Endothelial cell of umbilical vein (primary cell): Measurements from ENCODE around the gene NACA2. TPM values are rescaled to one million over a fixed set of nuclear protein-coding genes. Genes with fewer than 3 reads are reported as not detected.

Source experiments
- BruUV-seq: library from RNA; stranded (reverse); fragments of 400-500 nt; replicated peaks from 2 replicates; lab custom pipeline; 2021; lab: Mats Ljungman, UMichigan
- CTCF ChIA-PET: fragments of 300-600, 350-600 bp; sonication (Branson Sonifier 250); formaldehyde crosslinking; loops from one replicate; lab custom pipeline; 2021; ENCODE audit warnings: antibody characterized with exemption, inconsistent platforms; lab: Charles Lee
- POLR2A ChIA-PET: fragments of 300-600, 350-600 bp; sonication (Branson Sonifier 250); formaldehyde crosslinking; loops from one replicate; lab custom pipeline; 2021; ENCODE audit warnings: antibody characterized with exemption, inconsistent platforms; lab: Charles Lee
- DNase-seq: peaks from one replicate; pipeline ENCODE4 v3.0.0-alpha.2; 2011; ENCODE audit warnings: low read depth, low spot score
- FAIRE-seq: peaks from 2 replicates; lab custom pipeline; 2011; peaks lifted over from hg19 to GRCh38; lab: Jason Lieb, UNC
- H2AFZ ChIP-seq: 2 replicates; pipeline ENCODE4 v1.6.0; 2012; ENCODE audit warnings: low read depth, low read length, control low read depth, inconsistent platforms
- H3K27ac ChIP-seq: 2 replicates; pipeline ENCODE4 v1.5.1; 2011; ENCODE audit warnings: low read depth, mild to moderate bottlenecking, control low read depth, low read length, moderate library complexity; ENCODE audit not compliant: insufficient read depth
- H3K27me3 ChIP-seq, 2 experiments: 2 replicates each; pipeline versions ENCODE4 v1.6.0 to v1.6.1; 2011; ENCODE audit warnings: low read length in 2 of 2, mixed read lengths in 1 of 2; ENCODE audit not compliant: control insufficient read depth in 2 of 2, insufficient read depth in 2 of 2
- H3K36me3 ChIP-seq, 2 experiments: 2 replicates in 1 of 2; 3 replicates in 1 of 2; pipeline ENCODE4 v1.5.1; 2011; ENCODE audit warnings: low read length in 2 of 2, mild to moderate bottlenecking in 1 of 2, moderate library complexity in 1 of 2; ENCODE audit not compliant: control insufficient read depth in 2 of 2, insufficient read depth in 2 of 2; ENCODE audit errors: extremely low read depth in 1 of 2
- H3K4me1 ChIP-seq: 3 replicates; pipeline ENCODE4 v1.5.1; 2011; ENCODE audit warnings: mild to moderate bottlenecking, low read length; ENCODE audit not compliant: control insufficient read depth, insufficient read depth; ENCODE audit errors: extremely low read depth
- H3K4me2 ChIP-seq: 2 replicates; pipeline ENCODE4 v1.6.1; 2011; ENCODE audit warnings: low read length, control low read depth, mixed read lengths; ENCODE audit not compliant: insufficient read depth
- H3K4me3 ChIP-seq, 3 experiments: fragments of 200-600 bp in 1 of 3; sonication (generic), shearing (Covaris generic) in 1 of 3; replicated peaks in 1 of 3; 2 replicates each; pipeline ENCODE4 v1.5.1; 2011 to 2016; ENCODE audit warnings: control low read depth in 3 of 3, low read length in 3 of 3, mild to moderate bottlenecking in 2 of 3, inconsistent platforms in 1 of 3, low read depth in 1 of 3, moderate library complexity in 1 of 3; ENCODE audit not compliant: insufficient read depth in 1 of 3
- H3K79me2 ChIP-seq: 2 replicates; pipeline ENCODE4 v1.6.0; 2012; ENCODE audit warnings: low read length, inconsistent platforms; ENCODE audit not compliant: control insufficient read depth, insufficient read depth
- H3K9ac ChIP-seq: replicated peaks from 2 replicates; pipeline ENCODE3; 2011; ENCODE audit warnings: low read length, control low read depth; ENCODE audit not compliant: insufficient read depth; ENCODE audit errors: extremely low read depth
- H3K9me1 ChIP-seq: replicated peaks from 3 replicates; pipeline ENCODE4 v1.6.0; 2011; ENCODE audit warnings: mild to moderate bottlenecking, low read length; ENCODE audit not compliant: control insufficient read depth, insufficient read depth; ENCODE audit errors: extremely low read depth
- H3K9me3 ChIP-seq: replicated peaks from 2 replicates; pipeline ENCODE4 v1.5.1; 2012; ENCODE audit warnings: low read length, inconsistent platforms; ENCODE audit not compliant: control insufficient read depth, insufficient read depth
- H4K20me1 ChIP-seq: replicated peaks from 2 replicates; pipeline ENCODE3; 2011; ENCODE audit warnings: mild to moderate bottlenecking, low read length; ENCODE audit not compliant: control insufficient read depth, insufficient read depth; ENCODE audit errors: extremely low read depth
- EZH2 ChIP-seq: IDR thresholded peaks from 2 replicates; pipeline ENCODE4 v1.6.1; 2012; ENCODE audit warnings: borderline replicate concordance, low read depth, mild to moderate bottlenecking, moderate library complexity, low read length, inconsistent platforms; ENCODE audit not compliant: severe bottlenecking
- FOS ChIP-seq: IDR thresholded peaks from 2 replicates; pipeline ENCODE4 v1.6.1; 2011; ENCODE audit warnings: mild to moderate bottlenecking, low read length, moderate library complexity, borderline replicate concordance; ENCODE audit not compliant: insufficient read depth
- GATA2 ChIP-seq: IDR thresholded peaks from 2 replicates; pipeline ENCODE4 v1.7.0; 2011; ENCODE audit warnings: low read depth, mild to moderate bottlenecking, moderate library complexity, mixed read lengths, low read length; ENCODE audit not compliant: insufficient read length, insufficient read depth
- JUN ChIP-seq: IDR thresholded peaks from 2 replicates; pipeline ENCODE4 v1.6.1; 2011; ENCODE audit warnings: borderline replicate concordance, low read depth; ENCODE audit not compliant: insufficient read length, insufficient read depth
- MYC ChIP-seq: IDR thresholded peaks from one replicate; pipeline ENCODE4 v1.6.1; 2011; ENCODE audit warnings: mild to moderate bottlenecking, low read depth, low read length
- POLR2A ChIP-seq: IDR thresholded peaks from 2 replicates; pipeline ENCODE4 v1.6.1; 2012; ENCODE audit warnings: low read depth, mild to moderate bottlenecking, control low read depth, low read length
- POLR2AphosphoS5 ChIP-seq: IDR thresholded peaks from 2 replicates; pipeline ENCODE4 v1.6.1; 2012; ENCODE audit warnings: low read depth, mild to moderate bottlenecking, control low read depth, low read length, moderate library complexity; ENCODE audit not compliant: insufficient read depth
- dilution Hi-C: fragments of 300-500 bp; cut with MboI; formaldehyde crosslinking; loops from one replicate; pipeline ENCODE4 v1.15.0; 2019; ENCODE audit warnings: low sequenced_read_pairs; ENCODE audit not compliant: extremely low pct_ligation_motif_present
- intact Hi-C: fragments of 100-400 bp; cut with micrococcal nuclease; formaldehyde crosslinking; loops from one replicate; pipeline ENCODE4 v1.10.0; 2022
- polyA plus RNA-seq, 4 experiments: library from polyadenylated mRNA; depleted of rRNA in 3 of 4; stranded (reverse) in 3 of 4; unstranded in 1 of 4; fragments of >200 nt; gene quantifications; 2 replicates each; pipeline versions ENCODE4 v1.2.1 to v1.2.3, GENCODE V29; 2011 to 2012; ENCODE audit warnings: missing spikeins in 1 of 4
- total RNA-seq: library from RNA; stranded (reverse); gene quantifications from 2 replicates; pipeline ENCODE4 v1.2.3, GENCODE V29; 2021
- TF ChIP-seq, protein P1 (sequence below), 2 donors: IDR thresholded peaks; 1 replicate in 1 of 2; 2 replicates in 1 of 2; pipeline ENCODE4 v1.5.1; 2011; ENCODE audit warnings: low read length in 2 of 2, mild to moderate bottlenecking in 2 of 2, moderate library complexity in 2 of 2, control low read depth in 1 of 2, inconsistent platforms in 1 of 2, low read depth in 1 of 2; ENCODE audit not compliant: insufficient read depth in 1 of 2; ENCODE audit errors: extremely low read depth in 1 of 2
- TF ChIP-seq, protein P2 (sequence below): IDR thresholded peaks from 2 replicates; pipeline ENCODE4 v1.6.1; 2011; ENCODE audit not compliant: insufficient read depth, insufficient read length

NACA2 gene
- total and polyA plus RNA-seq, 2 donors (not counting 3 experiments of a cell fraction or from before 2014, with no cell fraction given): not detected

DNA sequence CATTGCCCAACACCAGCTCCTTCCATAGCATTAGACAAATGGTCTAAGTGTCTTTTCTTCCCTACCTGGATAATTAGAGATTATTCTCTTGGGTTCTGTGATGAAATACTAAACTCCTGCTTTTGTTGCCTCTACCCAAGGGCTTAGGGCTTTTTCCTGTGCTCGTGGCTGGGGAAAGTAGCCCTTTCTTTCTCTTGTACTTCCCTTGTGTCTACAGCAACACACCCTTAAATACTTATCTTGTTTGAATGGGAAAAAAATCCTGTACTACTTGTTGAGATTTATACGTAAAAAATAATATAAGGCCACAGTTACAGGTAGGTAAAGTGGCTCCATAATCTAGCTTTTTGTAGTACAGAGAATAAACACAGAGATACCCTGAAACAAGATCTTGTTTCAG lies 7.0 kb upstream of the NACA2 start:
- H3K9me1 ChIP-seq: no peaks in the 10 kb centered on the region
- BruUV-seq: no TSS peak
- no peaks in the 10 kb centered on the region for H3K36me3 ChIP-seq
- H3K27me3 ChIP-seq: peaks cover 0 to 15% of the 10 kb centered on the region in 2 experiments
- TF ChIP-seq EZH2: no peak
- TF ChIP-seq POLR2AphosphoS5: no peak
- no peak for TF ChIP-seq JUN
- no peak for TF ChIP-seq POLR2A
- no peak for TF ChIP-seq MYC
- TF ChIP-seq GATA2: no peak
- TF ChIP-seq, protein P1, sequence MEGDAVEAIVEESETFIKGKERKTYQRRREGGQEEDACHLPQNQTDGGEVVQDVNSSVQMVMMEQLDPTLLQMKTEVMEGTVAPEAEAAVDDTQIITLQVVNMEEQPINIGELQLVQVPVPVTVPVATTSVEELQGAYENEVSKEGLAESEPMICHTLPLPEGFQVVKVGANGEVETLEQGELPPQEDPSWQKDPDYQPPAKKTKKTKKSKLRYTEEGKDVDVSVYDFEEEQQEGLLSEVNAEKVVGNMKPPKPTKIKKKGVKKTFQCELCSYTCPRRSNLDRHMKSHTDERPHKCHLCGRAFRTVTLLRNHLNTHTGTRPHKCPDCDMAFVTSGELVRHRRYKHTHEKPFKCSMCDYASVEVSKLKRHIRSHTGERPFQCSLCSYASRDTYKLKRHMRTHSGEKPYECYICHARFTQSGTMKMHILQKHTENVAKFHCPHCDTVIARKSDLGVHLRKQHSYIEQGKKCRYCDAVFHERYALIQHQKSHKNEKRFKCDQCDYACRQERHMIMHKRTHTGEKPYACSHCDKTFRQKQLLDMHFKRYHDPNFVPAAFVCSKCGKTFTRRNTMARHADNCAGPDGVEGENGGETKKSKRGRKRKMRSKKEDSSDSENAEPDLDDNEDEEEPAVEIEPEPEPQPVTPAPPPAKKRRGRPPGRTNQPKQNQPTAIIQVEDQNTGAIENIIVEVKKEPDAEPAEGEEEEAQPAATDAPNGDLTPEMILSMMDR (IDR thresholded peaks at IDR 0.05; ENCODE audit: extremely low read depth in 1 of 2, insufficient read depth in 1 of 2, low read depth in 1 of 2, low read length in 2 of 2): no peak
- TF ChIP-seq, protein P2, sequence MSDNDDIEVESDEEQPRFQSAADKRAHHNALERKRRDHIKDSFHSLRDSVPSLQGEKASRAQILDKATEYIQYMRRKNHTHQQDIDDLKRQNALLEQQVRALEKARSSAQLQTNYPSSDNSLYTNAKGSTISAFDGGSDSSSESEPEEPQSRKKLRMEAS: no peak
- no peak for TF ChIP-seq FOS
- intact Hi-C loops: no loop called here
- FAIRE-seq (no peak), DNase-seq (no peak)
- no peak overlapping the region for H2AFZ ChIP-seq
- ChIA-PET CTCF (interaction anchor here (0.8 to 1.2 kb wide), 2 partner anchors 13 to 98 kb away, joined by 3 read pairs; no protein-coding TSS in a partner anchor), POLR2A (no interaction called here)
- H3K79me2 ChIP-seq: no peaks in the 10 kb centered on the region
- H3K27ac ChIP-seq: no peak overlapping the region
- dilution Hi-C loops: no loop called here
- H3K4me1 ChIP-seq: no peaks in the 10 kb centered on the region
- H3K9ac ChIP-seq: no peak overlapping the region
- no peaks in the 10 kb centered on the region for H4K20me1 ChIP-seq
- H3K9me3 ChIP-seq: no peaks in the 10 kb centered on the region
- H3K4me2 ChIP-seq: no peak overlapping the region
- H3K4me3 ChIP-seq: no peak overlapping the region
